H9 (cell line): ENCODE data around the gene ZNF512. TPM values are rescaled to one million over a fixed set of nuclear protein-coding genes. Genes with fewer than 3 reads are reported as not detected.

Experiments used
- DNase-seq: peaks from one replicate; pipeline ENCODE4 v3.0.0-alpha.2; 2017
- H2AFZ ChIP-seq: one replicate; pipeline ENCODE4 v1.6.1; 2013; ENCODE audit warnings: mild to moderate bottlenecking, low read length, control low read depth, moderate library complexity
- H2AK5ac ChIP-seq: 2 replicates; pipeline ENCODE4 v1.6.1; 2013; ENCODE audit warnings: low read length, control low read depth, mixed read lengths; ENCODE audit not compliant: insufficient read length
- H2BK120ac ChIP-seq: one replicate; pipeline ENCODE4 v1.6.1; 2013; ENCODE audit warnings: low read depth, mild to moderate bottlenecking, low read length, control low read depth, inconsistent platforms; ENCODE audit not compliant: poor library complexity, severe bottlenecking
- H2BK12ac ChIP-seq: 2 replicates; pipeline ENCODE4 v1.6.1; 2013; ENCODE audit warnings: low read length, control low read depth, mixed read lengths, low read depth; ENCODE audit not compliant: insufficient read length
- H2BK15ac ChIP-seq: 2 replicates; pipeline ENCODE4 v1.6.1; 2013; ENCODE audit warnings: low read depth, low read length, control low read depth
- H2BK20ac ChIP-seq: one replicate; pipeline ENCODE4 v1.6.1; 2013; ENCODE audit warnings: low read depth, mild to moderate bottlenecking, low read length, control low read depth, inconsistent platforms; ENCODE audit not compliant: poor library complexity, severe bottlenecking
- H2BK5ac ChIP-seq: 2 replicates; pipeline ENCODE4 v1.6.1; 2013; ENCODE audit warnings: low read length, control low read depth, mixed read lengths; ENCODE audit not compliant: insufficient read length
- H3K14ac ChIP-seq: 2 replicates; pipeline ENCODE4 v1.6.1; 2013; ENCODE audit warnings: low read length, control low read depth; ENCODE audit not compliant: insufficient read depth
- H3K18ac ChIP-seq: 2 replicates; pipeline ENCODE4 v1.6.1; 2013; ENCODE audit warnings: low read depth, mild to moderate bottlenecking, mixed read lengths, low read length, control low read depth; ENCODE audit not compliant: insufficient read length
- H3K23ac ChIP-seq: 2 replicates; pipeline ENCODE4 v1.6.1; 2013; ENCODE audit warnings: low read length, control low read depth, mixed read lengths, low read depth; ENCODE audit not compliant: insufficient read length
- H3K23me2 ChIP-seq: 2 replicates; pipeline ENCODE4 v1.6.1; 2013; ENCODE audit warnings: low read depth, mild to moderate bottlenecking, mixed read lengths, low read length, control low read depth; ENCODE audit not compliant: insufficient read length, poor library complexity, severe bottlenecking
- H3K27ac ChIP-seq: 2 replicates; pipeline ENCODE4 v1.5.1; 2013; ENCODE audit warnings: low read length, control low read depth, mixed read lengths, low read depth; ENCODE audit not compliant: insufficient read length
- H3K27me3 ChIP-seq: 2 replicates; pipeline ENCODE4 v1.6.1; 2013; ENCODE audit warnings: low read length, control low read depth, inconsistent platforms; ENCODE audit not compliant: insufficient read depth
- H3K4ac ChIP-seq: 2 replicates; pipeline ENCODE4 v1.6.1; 2013; ENCODE audit warnings: low read depth, mild to moderate bottlenecking, control low read depth, inconsistent platforms, low read length, moderate library complexity
- H3K4me1 ChIP-seq: 2 replicates; pipeline ENCODE4 v1.6.1; 2013; ENCODE audit warnings: low read length, control low read depth, inconsistent platforms; ENCODE audit not compliant: insufficient read depth
- H3K4me2 ChIP-seq: 2 replicates; pipeline ENCODE4 v1.6.1; 2013; ENCODE audit warnings: low read length, control low read depth, mixed read lengths; ENCODE audit not compliant: insufficient read length, insufficient read depth
- H3K56ac ChIP-seq: 2 replicates; pipeline ENCODE4 v1.6.1; 2013; ENCODE audit warnings: low read depth, mild to moderate bottlenecking, mixed read lengths, low read length, control low read depth; ENCODE audit not compliant: insufficient read length
- H3K79me1 ChIP-seq: 2 replicates; pipeline ENCODE4 v1.6.1; 2013; ENCODE audit warnings: low read depth, mild to moderate bottlenecking, moderate library complexity, low read length, control low read depth, inconsistent platforms; ENCODE audit not compliant: insufficient read depth, poor library complexity, severe bottlenecking
- H3K79me2 ChIP-seq: 2 replicates; pipeline ENCODE4 v1.6.1; 2013; ENCODE audit warnings: low read length, control low read depth, inconsistent platforms; ENCODE audit not compliant: insufficient read depth
- H3K9ac ChIP-seq: 2 replicates; pipeline ENCODE4 v1.6.1; 2013; ENCODE audit warnings: low read length, control low read depth, mixed read lengths; ENCODE audit not compliant: insufficient read length; ENCODE audit errors: extremely low read depth
- H3K9me3 ChIP-seq: one replicate; pipeline ENCODE4 v1.6.1; 2013; ENCODE audit warnings: low read depth, low read length, inconsistent platforms; ENCODE audit not compliant: control insufficient read depth
- H3T11ph ChIP-seq: one replicate; pipeline ENCODE4 v1.6.1; 2013; ENCODE audit warnings: mild to moderate bottlenecking, low read length, control low read depth, inconsistent platforms
- H4K20me1 ChIP-seq: one replicate; pipeline ENCODE4 v1.6.1; 2013; ENCODE audit not compliant: control insufficient read depth, insufficient read length, insufficient read depth
- H4K5ac ChIP-seq: 2 replicates; pipeline ENCODE4 v1.6.1; 2013; ENCODE audit warnings: low read depth, mild to moderate bottlenecking, mixed read lengths, low read length, control low read depth; ENCODE audit not compliant: insufficient read length
- H4K8ac ChIP-seq: replicated peaks from 2 replicates; pipeline ENCODE4 v1.6.1; 2013; ENCODE audit warnings: low read length, control low read depth, mixed read lengths, low read depth; ENCODE audit not compliant: insufficient read length
- H4K91ac ChIP-seq: 2 replicates; pipeline ENCODE4 v1.6.1; 2013; ENCODE audit warnings: low read depth, mild to moderate bottlenecking, moderate library complexity, mixed read lengths, low read length, control low read depth; ENCODE audit not compliant: insufficient read length
- H3K27ac Mint-ChIP-seq, 3 experiments: 2 replicates in 2 of 3; 3 replicates in 1 of 3; pipeline ENCODE4 v1.8.0; 2020 to 2021; ENCODE audit warnings: mixed read lengths in 3 of 3, mild to moderate bottlenecking in 1 of 3, moderate library complexity in 1 of 3
- H3K27me3 Mint-ChIP-seq: 2 replicates; pipeline ENCODE4 v1.8.0; 2021; ENCODE audit warnings: low read depth, mild to moderate bottlenecking, moderate library complexity, mixed read lengths
- H3K36me3 Mint-ChIP-seq, 3 experiments: 2 replicates in 2 of 3; 3 replicates in 1 of 3; pipeline ENCODE4 v1.8.0; 2020 to 2021; ENCODE audit warnings: low read depth in 3 of 3, mixed read lengths in 3 of 3; ENCODE audit not compliant: insufficient read depth in 1 of 3
- H3K4me1 Mint-ChIP-seq, 2 experiments: 2 replicates each; pipeline ENCODE4 v1.8.0; 2020; ENCODE audit warnings: mixed read lengths in 2 of 2
- H3K4me3 Mint-ChIP-seq, 2 experiments: 2 replicates in 1 of 2; 3 replicates in 1 of 2; pipeline ENCODE4 v1.8.0; 2020 to 2021; ENCODE audit warnings: mild to moderate bottlenecking in 2 of 2, mixed read lengths in 2 of 2, moderate library complexity in 1 of 2
- H3K9me3 Mint-ChIP-seq, 2 experiments: 2 replicates in 1 of 2; 3 replicates in 1 of 2; pipeline ENCODE4 v1.8.0; 2020; ENCODE audit warnings: mild to moderate bottlenecking in 2 of 2, mixed read lengths in 2 of 2, moderate library complexity in 1 of 2
- WGBS: extraction: QIAGEN DNeasy Blood & Tissue Kit; methylation state at CpG from one replicate; pipeline ENCODE4 v1.1.7; 2013; ENCODE audit warnings: missing lambda C conversion rate, low lambda C conversion rate, mixed read lengths; ENCODE audit not compliant: insufficient read length; ENCODE audit errors: extremely low coverage; 5-methylcytosine and 5-hydroxymethylcytosine counted together
- total RNA-seq: library from RNA; stranded (reverse); gene quantifications from 2 replicates; pipeline ENCODE4 v1.2.1, GENCODE V29; 2021
- TF ChIP-seq, protein P1 (sequence below): fragments of 200-600 bp; sonication (generic); conservative IDR thresholded peaks from 3 replicates; pipeline ENCODE4 v1.8.0; 2021; ENCODE audit warnings: antibody characterized with exemption, mild to moderate bottlenecking

The ZNF512 gene
- total RNA-seq, 1 experiment from 2014 or later = 38.2 TPM

DNA sequence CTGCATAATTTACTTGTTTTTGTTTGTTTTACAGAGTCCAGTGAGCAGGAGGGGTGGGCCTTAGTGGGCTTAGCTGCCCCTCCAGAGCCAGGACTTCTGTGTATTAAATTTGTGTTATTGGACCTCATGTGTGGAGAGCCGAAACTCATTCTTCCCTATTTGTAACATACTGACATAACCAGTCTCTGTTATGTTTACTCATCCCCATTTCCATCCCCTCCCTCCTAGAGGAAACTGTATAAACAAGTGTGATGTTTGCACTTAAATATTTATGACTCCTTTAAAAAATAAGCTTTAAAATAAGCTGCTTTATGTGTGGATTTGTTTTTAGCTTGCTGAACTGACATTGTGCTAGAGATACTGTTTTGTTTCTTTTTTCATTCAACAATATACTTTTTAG is 13.8 kb downstream of the ZNF512 start:
- no peak overlapping the region for H4K91ac ChIP-seq
- H4K20me1 ChIP-seq = no peaks in the 10 kb centered on the region
- no peak for DNase-seq
- no peak overlapping the region for H4K8ac ChIP-seq
- H3K79me2 ChIP-seq = peaks cover 22% of the 10 kb centered on the region; the same call in 1 of the 2 replicates
- no peaks in the 10 kb centered on the region for H3K23me2 ChIP-seq
- H3K18ac ChIP-seq = no peak overlapping the region
- no peak overlapping the region for H3K56ac ChIP-seq
- Mint-ChIP-seq H3K4me3 (no peak overlapping the region), H3K27me3 (no peaks in the 10 kb centered on the region; the same call in 1 of the 2 replicates), H3K9me3 (peaks cover 35 to 37% of the 10 kb centered on the region in 2 experiments), H3K36me3 (peaks cover 34 to 66% (median 54%) of the 10 kb centered on the region in 3 experiments), H3K4me1 (no peaks in the 10 kb centered on the region), H3K27ac (no peak overlapping the region)
- no peak overlapping the region for H2BK120ac ChIP-seq
- peaks cover 9% of the 10 kb centered on the region for H3K9me3 ChIP-seq
- no CpG with 5 or more reads among the region's 1 CpG for WGBS
- no peak overlapping the region for H3K23ac ChIP-seq
- TF ChIP-seq, protein P1, sequence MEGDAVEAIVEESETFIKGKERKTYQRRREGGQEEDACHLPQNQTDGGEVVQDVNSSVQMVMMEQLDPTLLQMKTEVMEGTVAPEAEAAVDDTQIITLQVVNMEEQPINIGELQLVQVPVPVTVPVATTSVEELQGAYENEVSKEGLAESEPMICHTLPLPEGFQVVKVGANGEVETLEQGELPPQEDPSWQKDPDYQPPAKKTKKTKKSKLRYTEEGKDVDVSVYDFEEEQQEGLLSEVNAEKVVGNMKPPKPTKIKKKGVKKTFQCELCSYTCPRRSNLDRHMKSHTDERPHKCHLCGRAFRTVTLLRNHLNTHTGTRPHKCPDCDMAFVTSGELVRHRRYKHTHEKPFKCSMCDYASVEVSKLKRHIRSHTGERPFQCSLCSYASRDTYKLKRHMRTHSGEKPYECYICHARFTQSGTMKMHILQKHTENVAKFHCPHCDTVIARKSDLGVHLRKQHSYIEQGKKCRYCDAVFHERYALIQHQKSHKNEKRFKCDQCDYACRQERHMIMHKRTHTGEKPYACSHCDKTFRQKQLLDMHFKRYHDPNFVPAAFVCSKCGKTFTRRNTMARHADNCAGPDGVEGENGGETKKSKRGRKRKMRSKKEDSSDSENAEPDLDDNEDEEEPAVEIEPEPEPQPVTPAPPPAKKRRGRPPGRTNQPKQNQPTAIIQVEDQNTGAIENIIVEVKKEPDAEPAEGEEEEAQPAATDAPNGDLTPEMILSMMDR = no peak
- H2BK5ac ChIP-seq = no peak overlapping the region
- no peak overlapping the region for H2AFZ ChIP-seq
- no peak overlapping the region for H3T11ph ChIP-seq
- H3K27me3 ChIP-seq = no peaks in the 10 kb centered on the region
- H3K4ac ChIP-seq = no peak overlapping the region
- no peaks in the 10 kb centered on the region for H3K4me1 ChIP-seq
- no peak overlapping the region for H2BK12ac ChIP-seq
- no peak overlapping the region for H2BK15ac ChIP-seq
- no peak overlapping the region for H2AK5ac ChIP-seq
- H3K27ac ChIP-seq = no peak overlapping the region
- H4K5ac ChIP-seq = no peak overlapping the region
- no peak overlapping the region for H3K14ac ChIP-seq
- H3K79me1 ChIP-seq = peaks cover 5% of the 10 kb centered on the region
- no peak overlapping the region for H2BK20ac ChIP-seq
- no peak overlapping the region for H3K4me2 ChIP-seq
- H3K9ac ChIP-seq = no peak overlapping the region
